ENCODE data around the gene ERMARD.

ERMARD gene

DNA sequence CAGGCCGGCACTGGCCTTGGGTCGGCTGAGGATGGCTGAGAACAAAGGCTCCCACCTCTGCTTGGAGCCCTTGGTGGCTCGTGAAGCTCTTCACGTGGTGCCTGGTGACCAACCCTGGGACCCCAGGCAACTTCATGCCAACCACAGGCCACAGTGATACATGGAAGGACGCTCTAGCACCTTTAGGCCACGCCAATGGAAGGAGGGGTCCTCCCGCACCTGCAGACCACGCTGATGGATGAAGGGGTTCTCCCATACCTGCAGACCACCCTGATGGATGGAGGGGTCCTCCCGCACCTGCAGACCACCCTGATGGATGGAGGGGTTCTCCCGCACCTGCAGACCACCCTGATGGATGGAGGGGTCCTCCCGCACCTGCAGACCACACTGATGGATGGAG, 62.5 kb downstream of the ERMARD start:
- Histone ChIP-seq H3K9me3 (ENCODE audit: control insufficient read depth, low read length) (peaks cover 16% of the 10 kb centered on the region), H3K9ac (ENCODE audit: low read length) (no peak overlapping the region), H3K4me1 (ENCODE audit: control insufficient read depth, insufficient read depth, low read length) (no peaks in the 10 kb centered on the region), H3K36me3 (ENCODE audit: control insufficient read depth, insufficient read depth, low read length, severe bottlenecking) (no peaks in the 10 kb centered on the region), H3K27me3 (replicated peaks; ENCODE audit: control insufficient read depth, insufficient read depth, low read length) (peaks cover 8% of the 10 kb centered on the region), H3K4me3 (ENCODE audit: low read length) (no peak overlapping the region)
- DNase-seq (ENCODE audit: low read depth) = no peak

DNA sequence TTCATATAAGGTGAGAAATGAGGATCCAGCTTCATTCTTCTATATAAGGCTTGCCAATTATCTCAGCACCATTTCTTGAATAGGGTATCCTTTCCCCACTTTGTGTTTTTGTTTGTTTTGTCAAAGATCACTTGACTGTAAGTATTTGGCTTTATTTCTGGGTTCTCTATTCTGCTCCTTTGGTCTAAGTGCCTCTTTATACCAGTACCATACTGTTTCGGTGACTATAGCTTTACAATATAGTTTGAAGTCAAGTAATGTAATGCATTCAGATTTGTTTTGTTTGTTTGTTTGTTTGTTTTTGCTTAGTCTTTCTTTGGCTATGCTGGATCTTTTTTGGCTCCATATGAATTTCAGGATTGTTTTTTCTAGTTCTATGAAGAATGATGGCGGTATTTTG, 64.6 kb downstream of the ERMARD start:
- H3K9me3 ChIP-seq (ENCODE audit: control insufficient read depth, low read length) = peaks cover 16% of the 10 kb centered on the region
- no peak for DNase-seq (ENCODE audit: low read depth)
- H3K4me3 ChIP-seq (ENCODE audit: low read length) = no peak overlapping the region
- H3K27me3 ChIP-seq (replicated peaks; ENCODE audit: control insufficient read depth, insufficient read depth, low read length) = peaks cover 4% of the 10 kb centered on the region
- no peaks in the 10 kb centered on the region for H3K36me3 ChIP-seq (ENCODE audit: control insufficient read depth, insufficient read depth, low read length, severe bottlenecking)
- no peaks in the 10 kb centered on the region for H3K4me1 ChIP-seq (ENCODE audit: control insufficient read depth, insufficient read depth, low read length)
- H3K9ac ChIP-seq (ENCODE audit: low read length) = no peak overlapping the region

DNA sequence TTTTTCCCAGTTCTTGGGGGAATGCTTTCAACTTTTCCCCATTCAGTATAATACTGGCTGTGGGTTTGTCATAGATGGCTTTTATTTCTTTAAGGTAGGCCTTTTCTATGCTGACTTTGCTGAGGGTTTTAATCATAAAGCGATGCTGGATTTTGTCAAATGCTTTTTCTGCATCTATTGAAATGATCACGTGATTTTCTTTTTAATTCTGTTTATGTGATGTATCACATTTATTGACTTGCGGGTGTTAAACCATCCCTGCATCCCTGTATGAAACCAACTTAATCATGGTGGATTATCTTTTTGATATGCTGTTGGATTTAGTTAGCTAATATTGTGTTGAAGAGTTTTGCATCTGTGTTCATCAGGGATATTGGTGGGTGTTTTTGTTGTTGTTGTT, 65.6 kb downstream of the ERMARD start:
- Histone ChIP-seq H3K9ac (ENCODE audit: low read length) (no peak overlapping the region), H3K4me3 (ENCODE audit: low read length) (no peak overlapping the region), H3K36me3 (ENCODE audit: control insufficient read depth, insufficient read depth, low read length, severe bottlenecking) (no peaks in the 10 kb centered on the region), H3K27me3 (replicated peaks; ENCODE audit: control insufficient read depth, insufficient read depth, low read length) (no peaks in the 10 kb centered on the region), H3K4me1 (ENCODE audit: control insufficient read depth, insufficient read depth, low read length) (no peaks in the 10 kb centered on the region), H3K9me3 (ENCODE audit: control insufficient read depth, low read length) (peaks cover 16% of the 10 kb centered on the region)
- DNase-seq (ENCODE audit: low read depth) = no peak

DNA sequence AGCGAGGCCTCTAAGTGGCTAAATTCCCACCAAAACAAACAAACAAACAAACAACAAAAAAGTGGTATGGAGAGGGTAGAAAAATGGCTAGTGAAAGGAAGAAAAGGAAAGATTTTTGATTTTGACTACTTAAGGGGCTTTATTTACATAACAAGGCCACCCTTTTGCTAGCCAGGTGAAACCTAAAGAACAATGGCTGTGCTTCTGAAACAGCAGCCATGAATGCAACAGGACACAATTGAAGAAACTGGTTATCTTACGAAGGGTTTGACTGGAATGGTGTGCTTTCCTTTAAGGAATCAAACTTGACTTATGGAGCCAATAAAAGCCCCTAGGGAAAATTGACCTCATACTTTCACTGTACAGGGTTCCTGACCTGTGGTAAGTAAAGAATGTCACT, 68.9 kb downstream of the ERMARD start:
- H3K36me3 ChIP-seq (ENCODE audit: control insufficient read depth, insufficient read depth, low read length, severe bottlenecking) = no peaks in the 10 kb centered on the region
- H3K9ac ChIP-seq (ENCODE audit: low read length) = no peak overlapping the region
- peaks cover 14% of the 10 kb centered on the region for H3K9me3 ChIP-seq (ENCODE audit: control insufficient read depth, low read length)
- DNase-seq (ENCODE audit: low read depth) = no peak
- H3K27me3 ChIP-seq (replicated peaks; ENCODE audit: control insufficient read depth, insufficient read depth, low read length) = peaks cover 14% of the 10 kb centered on the region
- H3K4me1 ChIP-seq (ENCODE audit: control insufficient read depth, insufficient read depth, low read length) = no peaks in the 10 kb centered on the region
- H3K4me3 ChIP-seq (ENCODE audit: low read length) = no peak overlapping the region

DNA sequence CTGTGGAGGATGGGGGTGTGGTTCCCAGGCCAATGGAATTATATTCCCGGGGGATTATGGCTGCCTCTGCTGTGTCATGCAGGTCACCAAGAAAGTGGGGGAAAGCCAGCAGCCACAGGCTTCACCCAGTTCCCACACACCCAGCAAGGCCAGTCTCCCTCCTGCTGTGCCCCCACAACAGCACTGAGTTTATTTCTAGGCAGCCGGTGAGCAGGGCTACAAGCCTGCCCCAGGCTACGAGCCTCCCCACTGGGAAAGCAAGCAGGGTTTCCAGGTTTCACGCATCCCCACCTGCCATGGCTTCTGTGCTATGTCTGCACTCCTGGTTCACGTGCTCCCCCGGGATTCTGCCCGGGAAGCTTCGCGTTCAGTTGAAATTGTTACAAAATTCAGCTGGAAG, 72.6 kb downstream of the ERMARD start:
- Histone ChIP-seq H3K27me3 (replicated peaks; ENCODE audit: control insufficient read depth, insufficient read depth, low read length) (peaks cover 37% of the 10 kb centered on the region), H3K4me3 (ENCODE audit: low read length) (no peak overlapping the region), H3K9me3 (ENCODE audit: control insufficient read depth, low read length) (peaks cover 12% of the 10 kb centered on the region), H3K9ac (ENCODE audit: low read length) (no peak overlapping the region), H3K36me3 (ENCODE audit: control insufficient read depth, insufficient read depth, low read length, severe bottlenecking) (no peaks in the 10 kb centered on the region), H3K4me1 (ENCODE audit: control insufficient read depth, insufficient read depth, low read length) (no peaks in the 10 kb centered on the region)
- no peak for DNase-seq (ENCODE audit: low read depth)

DNA sequence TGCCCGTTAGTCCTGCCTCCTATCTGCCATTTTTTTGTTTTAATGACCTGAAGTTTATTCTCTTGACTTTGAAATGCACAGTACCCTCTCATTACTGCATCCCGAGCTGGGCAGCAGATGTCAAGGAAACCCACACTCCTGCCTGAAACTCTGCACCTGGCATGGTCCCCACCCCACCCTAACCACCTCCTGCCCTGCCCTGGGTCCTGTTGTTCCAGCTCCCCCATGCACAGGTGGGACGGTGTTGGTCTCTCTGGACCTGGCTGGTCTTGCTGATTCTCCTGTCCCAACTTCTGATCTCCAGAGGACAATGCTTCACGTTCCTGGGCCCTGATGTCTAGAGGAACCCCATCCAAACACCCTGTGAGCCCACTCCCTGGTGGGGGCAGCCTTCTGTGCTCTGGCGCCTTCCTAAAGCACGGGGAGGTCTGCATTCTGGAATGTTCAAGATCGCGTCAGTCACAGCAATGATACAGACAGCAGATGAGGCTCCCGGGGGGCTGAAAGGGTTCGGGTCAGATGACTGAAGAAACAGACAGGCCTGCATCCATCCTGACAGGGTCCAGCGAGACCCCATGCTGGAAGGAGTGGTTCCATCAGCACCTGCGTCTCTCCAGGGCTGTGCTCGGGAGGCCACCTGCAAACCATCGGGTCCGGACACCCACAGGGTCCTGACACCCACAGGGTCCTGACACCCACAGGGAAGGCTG, 73.6 kb downstream of the ERMARD start:
- H3K9me3 ChIP-seq (ENCODE audit: control insufficient read depth, low read length) = peaks cover 12% of the 10 kb centered on the region
- no peak overlapping the region for H3K4me3 ChIP-seq (ENCODE audit: low read length)
- H3K9ac ChIP-seq (ENCODE audit: low read length) = no peak overlapping the region
- H3K4me1 ChIP-seq (ENCODE audit: control insufficient read depth, insufficient read depth, low read length) = no peaks in the 10 kb centered on the region
- H3K36me3 ChIP-seq (ENCODE audit: control insufficient read depth, insufficient read depth, low read length, severe bottlenecking) = no peaks in the 10 kb centered on the region
- H3K27me3 ChIP-seq (replicated peaks; ENCODE audit: control insufficient read depth, insufficient read depth, low read length) = peaks cover 43% of the 10 kb centered on the region
- DNase-seq (ENCODE audit: low read depth) = no peak

- Histone ChIP-seq H3K4me1 (ENCODE audit: control insufficient read depth, insufficient read depth, low read length) (no peaks in the 10 kb centered on the region), H3K4me3 (ENCODE audit: low read length) (no peak overlapping the region), H3K27me3 (replicated peaks; ENCODE audit: control insufficient read depth, insufficient read depth, low read length) (peaks cover 46% of the 10 kb centered on the region), H3K36me3 (ENCODE audit: control insufficient read depth, insufficient read depth, low read length, severe bottlenecking) (no peaks in the 10 kb centered on the region), H3K9ac (ENCODE audit: low read length) (no peak overlapping the region), H3K9me3 (ENCODE audit: control insufficient read depth, low read length) (peaks cover 12% of the 10 kb centered on the region)
- DNase-seq (ENCODE audit: low read depth) = no peak
These were observed 74.3 kb downstream of the ERMARD start for GRCh38 chr6:169825558-169826225.

DNA sequence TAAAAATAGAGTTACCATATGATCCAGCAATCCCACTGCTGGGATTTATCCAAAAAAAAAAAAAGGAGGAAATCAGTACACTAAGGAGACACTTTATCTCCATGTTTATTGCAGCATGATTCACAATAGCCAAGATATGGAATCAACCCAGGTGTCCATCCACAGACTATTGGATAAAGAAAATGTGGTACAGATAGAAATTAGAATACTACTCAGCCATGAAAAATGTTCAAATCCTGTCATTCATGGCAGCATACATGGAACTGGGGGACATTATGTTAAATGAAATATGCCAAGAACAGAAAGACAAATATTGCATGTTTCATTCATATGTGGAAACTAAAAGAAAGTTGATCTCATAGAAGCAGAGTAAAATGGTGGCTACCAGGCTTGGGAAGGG, 75.3 kb downstream of the ERMARD start:
- no peak overlapping the region for H3K4me3 ChIP-seq (ENCODE audit: low read length)
- peaks cover 12% of the 10 kb centered on the region for H3K9me3 ChIP-seq (ENCODE audit: control insufficient read depth, low read length)

GRCh38 chr6:169827290-169827717, 75.9 kb downstream of the ERMARD start:
- Histone ChIP-seq H3K4me1 (ENCODE audit: control insufficient read depth, insufficient read depth, low read length) (no peaks in the 10 kb centered on the region), H3K27me3 (replicated peaks; ENCODE audit: control insufficient read depth, insufficient read depth, low read length) (peaks cover 56% of the 10 kb centered on the region), H3K4me3 (ENCODE audit: low read length) (no peak overlapping the region), H3K9ac (ENCODE audit: low read length) (no peak overlapping the region), H3K9me3 (ENCODE audit: control insufficient read depth, low read length) (peaks cover 12% of the 10 kb centered on the region), H3K36me3 (ENCODE audit: control insufficient read depth, insufficient read depth, low read length, severe bottlenecking) (no peaks in the 10 kb centered on the region)
- no peak for DNase-seq (ENCODE audit: low read depth)

More for the DNA sequence above, 75.3 kb downstream of the ERMARD start:
- Histone ChIP-seq H3K27me3 (replicated peaks; ENCODE audit: control insufficient read depth, insufficient read depth, low read length) (peaks cover 56% of the 10 kb centered on the region), H3K36me3 (ENCODE audit: control insufficient read depth, insufficient read depth, low read length, severe bottlenecking) (no peaks in the 10 kb centered on the region), H3K4me1 (ENCODE audit: control insufficient read depth, insufficient read depth, low read length) (no peaks in the 10 kb centered on the region), H3K9ac (ENCODE audit: low read length) (no peak overlapping the region)
- DNase-seq (ENCODE audit: low read depth) = no peak

GRCh38 chr6:169828176-169828575, 76.8 kb downstream of the ERMARD start:
- Histone ChIP-seq H3K36me3 (ENCODE audit: control insufficient read depth, insufficient read depth, low read length, severe bottlenecking) (no peaks in the 10 kb centered on the region), H3K4me3 (ENCODE audit: low read length) (no peak overlapping the region), H3K9ac (ENCODE audit: low read length) (no peak overlapping the region), H3K9me3 (ENCODE audit: control insufficient read depth, low read length) (peaks cover 12% of the 10 kb centered on the region), H3K27me3 (replicated peaks; ENCODE audit: control insufficient read depth, insufficient read depth, low read length) (peaks cover 56% of the 10 kb centered on the region), H3K4me1 (ENCODE audit: control insufficient read depth, insufficient read depth, low read length) (no peaks in the 10 kb centered on the region)
- DNase-seq (ENCODE audit: low read depth) = no peak

DNA sequence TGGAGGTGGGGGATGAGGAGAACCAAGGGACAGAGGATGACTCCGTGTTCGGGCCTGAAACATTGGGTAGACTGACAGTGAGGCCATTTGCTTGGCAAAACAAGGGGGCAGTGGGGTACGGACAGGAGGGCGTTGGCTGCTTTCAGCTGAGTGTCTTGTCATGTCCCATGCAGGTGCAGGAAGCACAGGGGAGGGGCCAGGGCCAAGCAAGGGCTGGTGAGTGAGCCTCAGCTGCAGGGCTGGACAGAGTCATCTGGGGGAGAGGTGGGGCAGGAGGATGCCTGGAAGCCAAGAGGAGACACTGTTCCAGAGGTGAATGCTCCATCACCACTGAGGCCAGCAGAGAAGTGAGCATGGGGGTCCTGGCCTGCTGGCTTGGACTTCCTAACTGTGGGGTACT, 78.4 kb downstream of the ERMARD start:
- DNase-seq (ENCODE audit: low read depth) = no peak
- Histone ChIP-seq H3K9ac (ENCODE audit: low read length) (no peak overlapping the region), H3K27me3 (replicated peaks; ENCODE audit: control insufficient read depth, insufficient read depth, low read length) (peaks cover 48% of the 10 kb centered on the region), H3K4me3 (ENCODE audit: low read length) (no peak overlapping the region), H3K9me3 (ENCODE audit: control insufficient read depth, low read length) (peaks cover 12% of the 10 kb centered on the region), H3K36me3 (ENCODE audit: control insufficient read depth, insufficient read depth, low read length, severe bottlenecking) (no peaks in the 10 kb centered on the region), H3K4me1 (ENCODE audit: control insufficient read depth, insufficient read depth, low read length) (no peaks in the 10 kb centered on the region)
